ENCODE results near the gene PKD2. TPM values are rescaled to one million over a fixed set of nuclear protein-coding genes. Genes with fewer than 3 reads are reported as not detected.

PKD2 gene
- total and polyA plus RNA-seq, 12 donors, result 6.5 to 21.5 (median 14.4) TPM

Other genes with a start within 250 kb of the PKD2 start
- under 1 TPM in 1 of 10 donors, not detected in 9; 0.16 TPM for gene IBSP, start 208.1 kb upstream of the PKD2 start, total RNA-seq
- not detected for gene IBSP, start 208.1 kb upstream of the PKD2 start, polyA plus RNA-seq
- not detected for gene MEPE, start 174.7 kb upstream of the PKD2 start, total RNA-seq
- not detected for gene MEPE, start 174.7 kb upstream of the PKD2 start, polyA plus RNA-seq
- gene SPP1, start 31.9 kb upstream of the PKD2 start, total RNA-seq, result 100 to 1,000 TPM in 1 of 10 donors, 10 to 100 TPM in 3, 1 to 10 TPM in 6; 1.2 to 246 (median 7.0) TPM
- 10 to 100 TPM in 1 of 2 donors, 1 to 10 TPM in 1; 2.2 to 41.1 TPM for gene SPP1, start 31.9 kb upstream of the PKD2 start, polyA plus RNA-seq
- gene ABCG2, start 151.0 kb downstream of the PKD2 start, total RNA-seq, result 10 to 100 TPM in 1 of 10 donors, 1 to 10 TPM in 6, under 1 TPM in 3; 0.57 to 10.5 (median 4.1) TPM
- gene ABCG2, start 151.0 kb downstream of the PKD2 start, polyA plus RNA-seq, result under 1 TPM; 0.22 to 0.33 TPM